ENCODE measurements around the gene CBL. TPM values are rescaled to one million over a fixed set of nuclear protein-coding genes. Genes with fewer than 3 reads are reported as not detected.
"Not testable (repeated sequence)": the region's sequence is repeated elsewhere in the genome, so short reads cannot be mapped to it uniquely, and the experiment has no call there.

Gene CBL
- total and polyA plus RNA-seq, 2 donors from 2014 or later: 2.0 to 20.6 TPM

GRCh38 chr11:119195680-119196079 is 10.5 kb upstream of the CBL start:
- Histone ChIP-seq H3K4me3 (ENCODE audit: low read length in 3 of 3) (no peak overlapping the region), H3K9ac (ENCODE audit: low read length in 3 of 3) (no peak overlapping the region), H3K9me3 (ENCODE audit: control insufficient read depth in 2 of 3, insufficient read depth in 1 of 3, low read length in 3 of 3) (no peaks in the 10 kb centered on the region), H3K27ac (ENCODE audit: low read depth in 2 of 2, low read length in 2 of 2) (no peak overlapping the region), H3K36me3 (ENCODE audit: control insufficient read depth in 2 of 3, insufficient read depth in 3 of 3, low read length in 3 of 3) (no peaks in the 10 kb centered on the region), H3K27me3 (ENCODE audit: control insufficient read depth, insufficient read depth, low read length) (no peaks in the 10 kb centered on the region), H3K4me1 (ENCODE audit: control insufficient read depth in 2 of 3, insufficient read depth in 2 of 3, low read depth in 1 of 3, low read length in 3 of 3) (no peaks in the 10 kb centered on the region)
- no peak for FAIRE-seq
- peak in 2 of 5 donors; percentile 21 to 43 for DNase-seq
- intact Hi-C loops (cut with DNase I): no loop called here
- TF ChIP-seq, protein P1, sequence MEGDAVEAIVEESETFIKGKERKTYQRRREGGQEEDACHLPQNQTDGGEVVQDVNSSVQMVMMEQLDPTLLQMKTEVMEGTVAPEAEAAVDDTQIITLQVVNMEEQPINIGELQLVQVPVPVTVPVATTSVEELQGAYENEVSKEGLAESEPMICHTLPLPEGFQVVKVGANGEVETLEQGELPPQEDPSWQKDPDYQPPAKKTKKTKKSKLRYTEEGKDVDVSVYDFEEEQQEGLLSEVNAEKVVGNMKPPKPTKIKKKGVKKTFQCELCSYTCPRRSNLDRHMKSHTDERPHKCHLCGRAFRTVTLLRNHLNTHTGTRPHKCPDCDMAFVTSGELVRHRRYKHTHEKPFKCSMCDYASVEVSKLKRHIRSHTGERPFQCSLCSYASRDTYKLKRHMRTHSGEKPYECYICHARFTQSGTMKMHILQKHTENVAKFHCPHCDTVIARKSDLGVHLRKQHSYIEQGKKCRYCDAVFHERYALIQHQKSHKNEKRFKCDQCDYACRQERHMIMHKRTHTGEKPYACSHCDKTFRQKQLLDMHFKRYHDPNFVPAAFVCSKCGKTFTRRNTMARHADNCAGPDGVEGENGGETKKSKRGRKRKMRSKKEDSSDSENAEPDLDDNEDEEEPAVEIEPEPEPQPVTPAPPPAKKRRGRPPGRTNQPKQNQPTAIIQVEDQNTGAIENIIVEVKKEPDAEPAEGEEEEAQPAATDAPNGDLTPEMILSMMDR (IDR thresholded peaks at IDR 0.05; ENCODE audit: borderline replicate concordance, extremely low read depth, insufficient read depth): no peak

DNA sequence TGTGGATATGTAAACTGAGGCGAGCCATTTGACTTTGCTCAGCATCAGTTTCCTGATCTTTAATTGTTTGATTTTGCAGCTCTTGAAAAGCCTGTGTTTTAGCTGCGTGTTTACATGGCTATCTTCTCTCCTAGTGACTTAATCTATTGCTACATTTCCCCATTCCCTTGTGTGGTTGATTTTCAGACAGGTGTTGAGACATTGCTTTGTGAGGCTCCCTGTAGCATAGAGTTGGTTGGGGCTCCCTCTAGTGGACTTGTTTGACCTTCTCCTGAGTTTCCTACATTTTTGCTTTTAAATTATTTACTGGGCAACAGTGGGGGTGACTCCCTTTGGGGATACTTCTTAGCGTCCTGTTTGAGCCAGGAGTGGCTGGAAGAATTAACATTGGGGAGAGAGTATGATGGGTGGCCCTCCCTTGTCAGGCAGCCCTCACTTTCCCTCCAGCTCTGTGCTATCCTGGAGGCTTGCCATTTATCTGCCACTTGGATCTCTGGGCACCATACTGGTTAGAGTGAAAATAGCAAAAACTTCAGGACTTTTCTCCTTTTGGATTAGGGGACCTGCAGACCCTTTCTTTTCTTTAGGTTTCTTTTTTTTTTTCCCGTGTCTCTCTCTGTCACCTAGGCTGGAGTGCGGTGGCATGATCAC is 9.2 kb upstream of the CBL start:
- Histone ChIP-seq H3K4me3 (ENCODE audit: low read length in 3 of 3) (no peak overlapping the region), H3K9ac (ENCODE audit: low read length in 3 of 3) (no peak overlapping the region), H3K9me3 (ENCODE audit: control insufficient read depth in 2 of 3, insufficient read depth in 1 of 3, low read length in 3 of 3) (no peaks in the 10 kb centered on the region), H3K27ac (ENCODE audit: low read depth in 2 of 2, low read length in 2 of 2) (no peak overlapping the region), H3K36me3 (ENCODE audit: control insufficient read depth in 2 of 3, insufficient read depth in 3 of 3, low read length in 3 of 3) (no peaks in the 10 kb centered on the region), H3K4me1 (ENCODE audit: control insufficient read depth in 2 of 3, insufficient read depth in 2 of 3, low read depth in 1 of 3, low read length in 3 of 3) (no peaks in the 10 kb centered on the region), H3K27me3 (ENCODE audit: control insufficient read depth, insufficient read depth, low read length) (no peaks in the 10 kb centered on the region)
- FAIRE-seq (peak; percentile 86), DNase-seq (peak; percentile 14 to 94 (median 79))
- intact Hi-C loops (cut with DNase I): no loop called here
- TF ChIP-seq, protein P1 (IDR thresholded peaks at IDR 0.05; ENCODE audit: borderline replicate concordance, extremely low read depth, insufficient read depth): peak; percentile 84

DNA sequence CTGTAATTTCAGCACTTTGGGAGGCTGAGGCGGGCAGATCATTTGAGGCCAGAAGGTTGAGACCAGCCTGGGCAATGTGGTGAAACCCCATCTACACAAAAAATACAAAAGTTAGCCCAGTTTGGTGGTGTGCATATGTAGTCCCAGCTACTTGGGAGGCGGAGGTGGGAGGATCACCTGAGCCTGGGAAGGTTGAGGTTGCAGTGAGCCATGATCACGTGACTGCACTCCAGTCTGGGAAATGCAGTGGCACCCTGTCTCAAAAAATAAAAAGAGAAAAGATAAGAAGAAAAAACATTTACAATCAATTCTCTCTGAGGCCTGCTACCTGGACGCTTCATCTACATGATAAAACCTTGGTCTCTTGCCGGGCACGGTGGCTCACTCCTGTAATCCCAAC is 7.2 kb upstream of the CBL start:
- H3K4me3 ChIP-seq (ENCODE audit: low read length in 3 of 3): no peak overlapping the region
- TF ChIP-seq, protein P1 (IDR thresholded peaks at IDR 0.05; ENCODE audit: borderline replicate concordance, extremely low read depth, insufficient read depth): no peak
- H3K4me1 ChIP-seq (ENCODE audit: control insufficient read depth in 2 of 3, insufficient read depth in 2 of 3, low read depth in 1 of 3, low read length in 3 of 3): no peaks in the 10 kb centered on the region
- FAIRE-seq (no peak), DNase-seq (no peak)
- no peak overlapping the region for H3K27ac ChIP-seq (ENCODE audit: low read depth in 2 of 2, low read length in 2 of 2)
- H3K9ac ChIP-seq (ENCODE audit: low read length in 3 of 3): no peak overlapping the region
- H3K27me3 ChIP-seq (ENCODE audit: control insufficient read depth, insufficient read depth, low read length): no peaks in the 10 kb centered on the region
- no peaks in the 10 kb centered on the region for H3K36me3 ChIP-seq (ENCODE audit: control insufficient read depth in 2 of 3, insufficient read depth in 3 of 3, low read length in 3 of 3)
- intact Hi-C loops (cut with DNase I): no loop called here
- H3K9me3 ChIP-seq (ENCODE audit: control insufficient read depth in 2 of 3, insufficient read depth in 1 of 3, low read length in 3 of 3): no peaks in the 10 kb centered on the region

GRCh38 chr11:119201236-119201635 is 4.9 kb upstream of the CBL start:
- DNase-seq: peak in 1 of 5 donors; percentile 10
- H3K4me3 ChIP-seq (ENCODE audit: low read length in 3 of 3); H3K9me3 ChIP-seq (ENCODE audit: control insufficient read depth in 2 of 3, insufficient read depth in 1 of 3, low read length in 3 of 3); intact Hi-C loops (cut with DNase I); H3K27me3 ChIP-seq (ENCODE audit: control insufficient read depth, insufficient read depth, low read length); H3K4me1 ChIP-seq (ENCODE audit: control insufficient read depth in 2 of 3, insufficient read depth in 2 of 3, low read depth in 1 of 3, low read length in 3 of 3); H3K36me3 ChIP-seq (ENCODE audit: control insufficient read depth in 2 of 3, insufficient read depth in 3 of 3, low read length in 3 of 3); H3K27ac ChIP-seq (ENCODE audit: low read depth in 2 of 2, low read length in 2 of 2); H3K9ac ChIP-seq (ENCODE audit: low read length in 3 of 3); FAIRE-seq: not testable (repeated sequence)

Measured in kidney (tissue), 14 donors.